Right hindlimb (tissue), 1 donor: Measurements from ENCODE around the gene FRMPD3.

Experiments
- DNase-seq: peaks from one replicate; pipeline ENCODE4 v3.0.0-alpha.2; 2018

Gene FRMPD3

DNA sequence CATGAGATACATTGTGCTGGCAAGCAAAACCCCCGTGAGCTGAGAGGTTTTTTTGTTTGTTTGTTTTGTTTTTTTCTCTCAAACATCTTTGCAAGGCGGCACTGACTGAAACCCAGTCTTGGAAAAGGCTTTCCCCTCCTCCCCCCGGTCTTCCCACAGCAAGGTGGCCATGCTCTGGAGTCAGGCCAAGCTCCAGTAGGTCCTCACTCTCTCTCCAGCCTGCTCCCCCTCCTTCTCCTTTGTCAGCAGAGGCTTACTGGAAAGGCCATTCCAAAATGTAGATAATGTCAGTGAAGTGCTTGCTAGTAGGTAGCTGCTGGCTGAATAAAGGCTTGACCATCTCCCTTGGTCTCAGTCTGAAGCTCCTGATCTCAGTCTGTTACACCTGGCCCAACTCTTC is 32.6 kb downstream of the FRMPD3 start:
- DNase-seq = no peak

- DNase-seq = peak; percentile 65
Measured at GRCh38 chrX:107484002-107484726, 34.7 kb downstream of the FRMPD3 start.

GRCh38 chrX:107485013-107485412 is 35.6 kb downstream of the FRMPD3 start:
- DNase-seq = peak; percentile 26

DNA sequence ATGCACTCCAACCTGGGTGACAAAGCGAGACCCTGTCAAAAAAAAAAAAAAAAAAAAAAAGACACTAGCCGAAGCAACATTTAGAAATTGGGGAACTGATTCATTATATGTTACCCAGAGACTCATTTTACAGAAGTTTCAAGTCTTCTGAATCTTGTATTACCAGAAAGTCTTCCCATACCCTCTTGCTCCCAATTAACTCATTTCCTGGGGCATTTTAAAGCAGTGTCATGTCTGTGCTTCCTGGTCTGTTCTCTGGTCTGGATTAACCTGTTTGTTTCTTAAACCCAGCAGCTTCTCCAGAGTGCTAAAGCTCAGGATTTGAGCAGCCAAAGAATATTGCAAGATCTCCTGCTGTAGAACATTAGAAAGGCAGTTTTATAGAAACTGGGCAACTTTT is 43.7 kb downstream of the FRMPD3 start:
- DNase-seq = no peak

GRCh38 chrX:107496786-107497185 is 47.3 kb downstream of the FRMPD3 start:
- DNase-seq = no peak
